K562 (cell line): ENCODE measurements around the gene C2orf42. TPM values are rescaled to one million over a fixed set of nuclear protein-coding genes. Genes with fewer than 3 reads are reported as not detected.
"Not testable (repeated sequence)": the region's sequence is repeated elsewhere in the genome, so short reads cannot be mapped to it uniquely, and the experiment has no call there.

ENCODE experiments used
- ATAC-seq: fragments of 200-7000 bp; cut with Tn5 transposase; 3 replicates; pipeline ENCODE4 v1.9.1; 2020; ENCODE audit warnings: moderate library complexity
- BruUV-seq: library from RNA; stranded (reverse); fragments of 400-500 nt; replicated peaks from 2 replicates; lab custom pipeline; 2021; lab: Mats Ljungman, UMichigan
- CTCF ChIA-PET: fragments of 300-600 bp; formaldehyde crosslinking; extraction: SDS; loops from one replicate; lab custom pipeline; 2021; ENCODE audit warnings: low intra/inter-chr PET ratio; lab: Yijun Ruan, JAX
- POLR2A ChIA-PET: fragments of 300-600, 350-650 bp; sonication (Branson Sonifier 250); formaldehyde crosslinking; extraction: SDS; loops from one replicate; lab custom pipeline; 2021; ENCODE audit warnings: antibody characterized with exemption, inconsistent platforms; lab: Yijun Ruan, JAX
- DNase-seq, 4 experiments: peaks; one replicate each; pipeline versions ENCODE4 v3.0.0 to v3.0.0-alpha.2; 2011 to 2018; ENCODE audit warnings: low spot score in 3 of 4, mixed read lengths in 3 of 4; ENCODE audit errors: extremely low read depth in 1 of 4
- FAIRE-seq: peaks from 2 replicates; lab custom pipeline; 2011; peaks lifted over from hg19 to GRCh38; lab: Jason Lieb, UNC
- H2AFZ ChIP-seq: 2 replicates; pipeline ENCODE4 v1.6.0; 2011; ENCODE audit warnings: low read depth, low read length, control low read depth, inconsistent platforms
- H3K27ac ChIP-seq: fragments of 200-600 bp; 3 replicates; pipeline ENCODE4 v1.8.0; 2011; ENCODE audit warnings: low read depth, mild to moderate bottlenecking, control low read depth, inconsistent platforms, low read length, moderate library complexity, mixed read lengths; ENCODE audit errors: extremely low read depth
- H3K27me3 ChIP-seq, 2 experiments: fragments of 300-600 bp in 1 of 2; 2 replicates in 1 of 2; 3 replicates in 1 of 2; pipeline versions ENCODE4 v1.6.0 to v1.8.0; 2011; ENCODE audit warnings: inconsistent platforms in 2 of 2, low read length in 2 of 2, mild to moderate bottlenecking in 1 of 2, mixed read lengths in 1 of 2, moderate library complexity in 1 of 2; ENCODE audit not compliant: control insufficient read depth in 2 of 2, insufficient read depth in 2 of 2
- H3K36me3 ChIP-seq: fragments of 300-600 bp; 3 replicates; pipeline ENCODE4 v1.8.0; 2011; ENCODE audit warnings: mild to moderate bottlenecking, low read length, inconsistent platforms; ENCODE audit not compliant: control insufficient read depth, insufficient read depth
- H3K4me1 ChIP-seq, 2 experiments: fragments of 200-600 bp in 1 of 2; replicated peaks in 1 of 2; 2 replicates in 1 of 2; 3 replicates in 1 of 2; pipeline versions ENCODE4 v1.5.1 to v1.8.0; 2011; ENCODE audit warnings: inconsistent platforms in 2 of 2, low read length in 2 of 2, mild to moderate bottlenecking in 1 of 2, mixed read lengths in 1 of 2, moderate library complexity in 1 of 2; ENCODE audit not compliant: control insufficient read depth in 2 of 2, insufficient read depth in 2 of 2
- H3K4me2 ChIP-seq: 2 replicates; pipeline ENCODE4 v1.6.1; 2011; ENCODE audit warnings: low read length, control low read depth, inconsistent platforms, mixed read lengths; ENCODE audit not compliant: insufficient read depth
- H3K4me3 ChIP-seq: fragments of 200-600 bp; sonication (generic), shearing (Covaris generic); 2 replicates; pipeline ENCODE4 v1.5.1; 2016; ENCODE audit warnings: control low read depth, inconsistent platforms
- H3K79me2 ChIP-seq: fragments of 200-600 bp; 3 replicates; pipeline ENCODE4 v1.8.0; 2011; ENCODE audit warnings: low read length, inconsistent platforms; ENCODE audit not compliant: control insufficient read depth, insufficient read depth
- H3K9ac ChIP-seq, 2 experiments: 2 replicates each; pipeline versions ENCODE4 v1.6.0 to v1.6.1; 2011; ENCODE audit warnings: low read depth in 2 of 2, low read length in 2 of 2, control low read depth in 1 of 2, inconsistent platforms in 1 of 2, mild to moderate bottlenecking in 1 of 2, mixed read lengths in 1 of 2; ENCODE audit not compliant: insufficient read depth in 1 of 2
- H3K9me1 ChIP-seq: one replicate; pipeline ENCODE4 v1.6.0; 2011; ENCODE audit warnings: inconsistent platforms, mild to moderate bottlenecking, low read length, moderate library complexity; ENCODE audit not compliant: control insufficient read depth, insufficient read depth
- H3K9me3 ChIP-seq: replicated peaks from 2 replicates; pipeline ENCODE4 v1.5.1; 2011; ENCODE audit warnings: low read depth, low read length, inconsistent platforms; ENCODE audit not compliant: control insufficient read depth, insufficient read depth
- H4K20me1 ChIP-seq: replicated peaks from 2 replicates; pipeline ENCODE4 v1.6.1; 2011; ENCODE audit warnings: low read length, inconsistent platforms, mixed read lengths; ENCODE audit not compliant: control insufficient read depth, insufficient read depth
- TFE3 ChIP-seq: fragments of 450-650 bp; formaldehyde crosslinking; IDR thresholded peaks from 2 replicates; pipeline ENCODE4 v1.4.0; 2020; ENCODE audit warnings: mild to moderate bottlenecking, mixed read lengths
- WGBS: fragments of 100-300 bp; shearing (Covaris generic); methylation state at CpG from one replicate; pipeline ENCODE4 v1.1.6; 2016; ENCODE audit warnings: low coverage, mixed read lengths; ENCODE audit not compliant: insufficient coverage; ENCODE audit errors: missing lambda C conversion rate; 5-methylcytosine and 5-hydroxymethylcytosine counted together
- in situ Hi-C: fragments of 300-500 bp; cut with MboI; formaldehyde crosslinking; loops from 4 replicates; pipeline ENCODE4 v1.15.0; 2018; ENCODE audit warnings: inconsistent platforms, mixed read lengths
- intact Hi-C: fragments of 100-400 bp; cut with micrococcal nuclease; formaldehyde crosslinking; loops from 2 replicates; pipeline ENCODE4 v1.14.2; 2022
- polyA plus RNA-seq, 8 experiments: library from polyadenylated mRNA; depleted of rRNA in 4 of 8; stranded (reverse) in 5 of 8; unstranded in 3 of 8; fragments of >200 nt; fragmentation: Nextera tagmentation in 2 of 8; fragmentation: Illumina TruSeq in 1 of 8; extraction: Ambion mirVana in 2 of 8; extraction: Trizol in 1 of 8; gene quantifications; 2 replicates each; pipeline versions ENCODE4 v1.2.1 to v1.2.3, GENCODE V29; 2011 to 2014; ENCODE audit warnings: inconsistent platforms in 1 of 8, missing spikeins in 1 of 8
- total RNA-seq, 7 experiments: library from RNA; depleted of rRNA in 6 of 7; stranded (reverse); fragments of >200 nt in 6 of 7; fragmentation: Illumina TruSeq in 2 of 7; extraction: Trizol in 2 of 7; gene quantifications; 2 replicates each; pipeline versions ENCODE4 v1.2.1 to v1.2.3, GENCODE V29; 2011 to 2021; ENCODE audit warnings: low replicate concordance in 1 of 7
- TF ChIP-seq, protein P1 (sequence below): sonication (generic); formaldehyde crosslinking; IDR thresholded peaks from 2 replicates; pipeline ENCODE4 v1.8.1; 2023; ENCODE audit warnings: mild to moderate bottlenecking, missing genetic modification reagents

The C2orf42 gene
- total and polyA plus RNA-seq, 9 of the 15 experiments (the other 6 are each of a cell fraction or from before 2014, with no cell fraction given): 4.6 to 10.9 (median 7.5) TPM

GRCh38 chr2:70102323-70102905 is 88.4 kb downstream of the C2orf42 start:
- in situ Hi-C loops, H3K9ac ChIP-seq, H3K9me1 ChIP-seq, CTCF ChIA-PET, BruUV-seq, POLR2A ChIA-PET, intact Hi-C loops, H4K20me1 ChIP-seq, H3K9me3 ChIP-seq, DNase-seq, H3K27ac ChIP-seq, FAIRE-seq, H3K27me3 ChIP-seq, H3K4me2 ChIP-seq, H3K79me2 ChIP-seq, H3K4me3 ChIP-seq, ATAC-seq, H2AFZ ChIP-seq, H3K36me3 ChIP-seq: not testable (repeated sequence)
- peaks cover 25% of the 10 kb centered on the region in 2 experiments for H3K4me1 ChIP-seq
- 95% methylated on average over 19 of the region's 29 CpGs for WGBS

GRCh38 chr2:70101686-70102085 is 89.1 kb downstream of the C2orf42 start:
- in situ Hi-C loops, H3K36me3 ChIP-seq: not testable (repeated sequence)
- POLR2A ChIA-PET: interaction anchor here (0.9 to 1.3 kb wide), 2 partner anchors 13 to 14 kb away, joined by 3 to 5 read pairs; no protein-coding TSS in a partner anchor

More at GRCh38 chr2:70101686-70102085, 89.1 kb downstream of the C2orf42 start:
- ATAC-seq, CTCF ChIA-PET, FAIRE-seq, H3K27me3 ChIP-seq, H3K27ac ChIP-seq, H3K79me2 ChIP-seq, H3K4me3 ChIP-seq, H2AFZ ChIP-seq, BruUV-seq, H3K9ac ChIP-seq, H4K20me1 ChIP-seq, H3K9me1 ChIP-seq, H3K4me2 ChIP-seq, intact Hi-C loops, H3K9me3 ChIP-seq, DNase-seq: not testable (repeated sequence)
- WGBS: 86% methylated on average over 9 of the region's 11 CpGs
- H3K4me1 ChIP-seq: peaks cover 18 to 20% of the 10 kb centered on the region in 2 experiments
- TF ChIP-seq TFE3 (CRISPR knock-in tag): peak; percentile 53
- TF ChIP-seq, protein P1, sequence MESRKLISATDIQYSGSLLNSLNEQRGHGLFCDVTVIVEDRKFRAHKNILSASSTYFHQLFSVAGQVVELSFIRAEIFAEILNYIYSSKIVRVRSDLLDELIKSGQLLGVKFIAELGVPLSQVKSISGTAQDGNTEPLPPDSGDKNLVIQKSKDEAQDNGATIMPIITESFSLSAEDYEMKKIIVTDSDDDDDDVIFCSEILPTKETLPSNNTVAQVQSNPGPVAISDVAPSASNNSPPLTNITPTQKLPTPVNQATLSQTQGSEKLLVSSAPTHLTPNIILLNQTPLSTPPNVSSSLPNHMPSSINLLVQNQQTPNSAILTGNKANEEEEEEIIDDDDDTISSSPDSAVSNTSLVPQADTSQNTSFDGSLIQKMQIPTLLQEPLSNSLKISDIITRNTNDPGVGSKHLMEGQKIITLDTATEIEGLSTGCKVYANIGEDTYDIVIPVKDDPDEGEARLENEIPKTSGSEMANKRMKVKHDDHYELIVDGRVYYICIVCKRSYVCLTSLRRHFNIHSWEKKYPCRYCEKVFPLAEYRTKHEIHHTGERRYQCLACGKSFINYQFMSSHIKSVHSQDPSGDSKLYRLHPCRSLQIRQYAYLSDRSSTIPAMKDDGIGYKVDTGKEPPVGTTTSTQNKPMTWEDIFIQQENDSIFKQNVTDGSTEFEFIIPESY: peak; percentile 66; the same call in 1 of the 2 replicates
